DMS153 (cell line): ENCODE results near the gene CHCHD6.

Experiments
- DNase-seq: peaks from one replicate; lab custom pipeline; 2025; lab: John Stamatoyannopoulos, UW

Gene CHCHD6

DNA sequence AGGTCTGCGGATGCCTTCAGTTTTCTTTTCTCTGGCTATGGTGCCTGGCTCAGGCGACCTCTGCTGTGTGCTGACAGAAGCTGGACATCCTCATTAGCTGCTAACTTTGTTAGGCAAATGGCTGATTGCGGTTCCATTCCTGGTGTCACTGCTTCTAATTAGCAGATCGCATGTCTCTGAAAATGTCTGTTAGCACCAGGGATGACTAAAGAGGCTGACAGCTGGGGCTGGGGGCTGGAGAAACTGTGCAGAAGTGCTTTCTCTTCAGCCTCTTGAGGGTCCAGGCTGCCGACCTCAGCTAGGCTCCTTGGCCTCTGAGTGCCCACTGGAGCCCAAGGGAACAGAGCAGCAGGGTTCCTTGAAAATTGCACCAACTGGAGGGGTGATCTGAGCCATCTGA, 39.3 kb downstream of the CHCHD6 start:
- DNase-seq, result no peak

- no peak for DNase-seq
Measured at GRCh38 chr3:126743781-126744180, 39.7 kb downstream of the CHCHD6 start.

GRCh38 chr3:126745760-126746394, 41.8 kb downstream of the CHCHD6 start:
- DNase-seq, result no peak

DNA sequence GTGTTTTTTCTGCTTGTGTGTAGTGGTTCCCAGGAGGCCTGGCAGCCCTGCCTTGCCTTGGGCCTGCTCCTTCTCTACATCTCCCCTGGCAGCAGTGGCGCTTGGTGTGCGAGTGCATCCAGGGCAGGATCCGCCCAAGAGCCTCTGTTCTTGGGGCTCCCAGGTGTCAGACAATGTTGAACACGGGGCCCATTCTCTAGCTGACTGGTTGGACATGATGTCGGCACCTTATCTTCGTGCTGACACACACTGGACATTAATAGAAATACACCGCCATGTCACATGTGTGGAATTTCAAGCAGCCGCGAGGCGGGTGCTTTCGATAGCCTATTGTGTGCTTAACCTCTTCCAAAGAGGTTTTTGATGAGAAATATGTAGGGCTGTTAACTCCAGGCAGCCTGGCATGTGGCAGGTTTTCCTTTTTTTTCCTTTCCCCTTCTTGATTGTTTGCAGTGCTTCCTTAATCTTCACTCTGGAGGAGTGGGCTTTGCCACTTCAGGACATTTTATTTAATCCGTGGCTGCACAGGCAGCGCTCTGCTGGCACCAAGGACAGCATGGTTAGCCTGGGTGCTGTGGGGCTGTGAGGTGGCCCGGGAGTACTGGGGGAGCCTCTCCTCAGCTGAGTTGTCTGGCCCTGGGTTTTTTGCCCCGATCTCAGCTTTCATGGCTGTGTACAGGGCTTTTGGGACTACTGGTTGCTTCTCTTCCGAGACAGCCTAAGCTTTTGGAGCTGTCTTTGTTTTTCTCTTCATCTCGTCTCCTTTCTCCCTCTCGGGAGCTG, 42.5 kb downstream of the CHCHD6 start:
- DNase-seq, result peak; percentile 25

DNA sequence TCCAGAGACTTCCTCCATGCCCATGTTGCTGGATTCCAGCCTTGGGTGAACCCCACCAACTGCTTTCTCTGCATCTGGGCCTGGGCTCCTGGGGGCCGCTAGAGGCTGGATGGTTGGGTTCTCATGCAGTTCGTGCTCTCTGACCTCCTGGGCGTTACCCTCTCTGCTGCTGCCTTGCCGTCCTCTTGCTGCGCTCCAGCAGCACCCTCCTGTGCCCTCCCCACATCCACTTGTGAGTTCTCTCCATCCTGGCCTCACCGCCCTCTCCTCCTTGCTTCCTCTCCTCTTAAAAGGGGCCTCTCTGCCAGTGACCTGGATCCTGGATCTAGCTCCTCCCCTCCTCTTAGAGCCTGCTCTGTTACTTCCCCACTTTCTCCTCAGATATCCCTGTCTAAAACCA, 43.7 kb downstream of the CHCHD6 start:
- no peak for DNase-seq

DNA sequence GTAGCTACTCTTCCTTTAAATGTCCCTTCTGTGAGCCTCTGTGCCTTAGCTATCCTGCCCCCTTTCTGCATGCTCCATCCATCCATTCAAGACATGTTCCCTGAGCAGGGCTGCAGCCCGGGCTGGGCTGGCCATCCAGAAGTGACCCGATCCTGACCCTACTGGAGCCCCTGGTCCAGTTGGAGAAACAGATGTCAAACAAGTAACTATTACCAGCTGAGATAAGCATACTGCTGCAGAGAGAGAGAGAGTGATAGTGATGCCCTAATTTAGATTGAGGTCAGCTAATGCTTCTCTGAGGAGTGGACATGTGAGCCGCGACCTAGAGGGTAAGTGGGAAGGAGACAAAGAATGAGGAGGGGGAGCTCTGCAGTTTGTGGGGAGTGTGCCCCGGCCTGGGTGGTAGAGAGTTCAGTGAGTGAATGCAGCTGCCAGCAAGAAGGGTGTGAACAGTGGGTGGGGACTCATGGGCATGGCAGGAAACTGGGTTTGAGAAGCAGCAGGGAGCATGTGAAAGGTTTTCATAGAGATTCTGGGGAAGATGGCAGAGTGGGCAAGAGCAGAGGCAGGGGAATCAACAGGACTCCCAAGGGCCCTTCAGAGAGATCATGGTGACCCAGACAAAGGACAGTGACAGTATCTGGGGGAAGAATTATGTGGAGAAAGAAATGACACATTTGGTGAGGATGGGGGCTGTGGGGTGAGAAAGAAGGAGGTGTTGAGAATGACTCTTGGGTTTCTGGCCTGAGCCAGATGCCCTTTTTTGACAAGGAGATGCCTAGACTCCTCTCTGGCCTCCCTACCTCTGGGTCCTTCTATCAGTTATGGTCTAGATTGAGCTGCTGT, 44.9 kb downstream of the CHCHD6 start:
- no peak for DNase-seq

GRCh38 chr3:126749547-126749875, 45.5 kb downstream of the CHCHD6 start:
- no peak for DNase-seq

DNA sequence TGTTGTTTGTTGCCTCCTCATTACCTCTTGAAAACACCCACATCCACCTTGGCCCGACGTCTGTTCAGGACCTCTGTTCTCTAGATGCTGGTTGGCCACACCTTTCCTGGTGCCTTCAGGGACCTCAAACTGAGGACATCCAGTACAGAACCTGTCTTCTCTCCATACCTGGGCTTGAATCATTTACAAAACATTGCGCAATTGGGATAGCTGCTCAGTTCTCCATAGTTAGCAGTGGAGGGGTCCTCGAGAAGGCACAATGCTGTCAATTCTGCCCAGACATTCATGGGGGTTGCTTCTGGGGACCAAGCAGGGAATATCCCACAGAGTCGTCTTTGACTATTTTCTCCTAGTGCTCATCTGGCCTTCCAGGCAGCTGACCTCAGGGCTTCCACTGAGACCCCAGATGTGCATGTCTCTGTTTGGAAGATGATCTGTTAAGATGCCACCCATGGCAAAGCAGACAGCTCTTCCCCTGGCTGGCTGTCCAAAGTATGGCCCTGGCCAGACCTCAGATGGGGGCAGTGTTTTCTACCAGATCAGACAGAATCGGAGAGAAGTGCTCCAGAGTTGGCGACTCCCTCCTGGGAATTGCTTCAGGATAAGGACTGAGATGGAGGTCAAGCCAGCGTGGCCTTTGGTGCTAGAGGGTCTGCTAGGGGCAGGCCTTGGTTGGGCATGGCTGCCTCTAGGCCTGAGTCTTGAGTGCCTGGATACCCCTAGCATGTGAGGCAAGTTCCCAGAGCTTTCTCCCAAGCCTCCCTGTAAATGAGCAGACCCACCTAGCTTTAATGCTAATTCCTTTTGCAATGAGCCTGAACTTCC, 46.1 kb downstream of the CHCHD6 start:
- DNase-seq, result no peak

DNA sequence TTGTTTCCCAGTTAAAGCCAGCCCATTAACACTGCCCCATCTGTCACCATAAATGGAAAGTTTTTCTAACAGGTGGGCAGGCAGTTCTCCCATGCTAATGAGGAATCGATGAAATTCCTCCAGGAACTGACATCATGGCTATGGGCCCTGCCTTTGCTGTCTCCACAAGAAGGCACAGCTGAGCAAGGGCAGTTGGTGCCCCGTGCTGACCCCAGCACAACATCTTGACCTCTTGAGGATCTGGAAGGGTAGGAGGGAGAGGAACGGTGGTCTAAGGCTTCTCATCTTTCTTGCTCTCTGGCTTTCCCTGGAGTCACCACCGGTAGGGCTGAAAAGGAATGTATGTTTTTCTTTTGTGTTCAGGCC, 46.7 kb downstream of the CHCHD6 start:
- DNase-seq, result no peak

- DNase-seq, result no peak
Measured at GRCh38 chr3:126751611-126752302, 47.7 kb downstream of the CHCHD6 start.

- peak; percentile 45 for DNase-seq
Measured at GRCh38 chr3:126752303-126753190, 48.5 kb downstream of the CHCHD6 start.

- DNase-seq, result no peak
Measured at GRCh38 chr3:126753191-126754160, 49.4 kb downstream of the CHCHD6 start.

DNA sequence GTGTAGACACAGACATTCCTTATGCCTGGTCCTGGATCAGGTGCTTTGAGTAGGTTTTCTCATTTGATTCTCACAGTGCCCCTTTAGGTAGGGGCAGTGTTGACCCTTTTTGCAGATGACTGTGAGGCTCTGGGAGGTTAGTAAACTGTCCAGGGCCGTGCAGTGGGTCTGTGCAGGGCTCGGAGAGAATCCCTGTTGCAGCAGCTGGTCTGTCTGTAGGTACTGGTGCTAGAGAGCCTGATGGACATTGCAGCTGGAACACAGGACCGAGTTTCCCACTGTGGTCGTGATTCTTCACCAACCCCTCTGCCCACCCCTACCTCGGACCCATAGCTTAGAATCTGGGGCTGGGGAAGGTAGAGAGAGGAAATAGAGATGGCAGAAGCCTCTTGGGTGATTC, 51.8 kb downstream of the CHCHD6 start:
- DNase-seq, result no peak

GRCh38 chr3:126758026-126758425, 54.0 kb downstream of the CHCHD6 start:
- DNase-seq, result no peak

DNA sequence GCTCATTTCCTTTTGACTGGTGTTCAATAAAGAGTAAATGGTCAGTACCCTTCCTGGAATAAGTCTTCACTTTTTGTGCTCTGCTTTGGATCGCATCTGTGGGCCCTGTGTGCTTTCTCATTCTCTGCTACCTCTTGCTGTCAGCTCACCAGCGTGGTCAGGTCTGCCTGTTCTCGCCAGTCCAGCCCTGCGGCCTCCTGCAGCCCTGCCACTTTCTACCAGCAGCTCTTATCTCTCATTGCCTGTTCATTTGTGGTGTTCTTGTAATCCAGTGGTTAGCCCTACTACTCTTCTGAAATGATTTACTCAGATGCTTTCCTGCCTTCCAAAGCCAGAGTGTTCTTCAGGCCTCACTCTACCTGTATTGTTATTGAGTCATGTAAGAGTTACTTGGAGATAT, 54.8 kb downstream of the CHCHD6 start:
- DNase-seq, result no peak

GRCh38 chr3:126760541-126760940, 56.5 kb downstream of the CHCHD6 start:
- no peak for DNase-seq

DNA sequence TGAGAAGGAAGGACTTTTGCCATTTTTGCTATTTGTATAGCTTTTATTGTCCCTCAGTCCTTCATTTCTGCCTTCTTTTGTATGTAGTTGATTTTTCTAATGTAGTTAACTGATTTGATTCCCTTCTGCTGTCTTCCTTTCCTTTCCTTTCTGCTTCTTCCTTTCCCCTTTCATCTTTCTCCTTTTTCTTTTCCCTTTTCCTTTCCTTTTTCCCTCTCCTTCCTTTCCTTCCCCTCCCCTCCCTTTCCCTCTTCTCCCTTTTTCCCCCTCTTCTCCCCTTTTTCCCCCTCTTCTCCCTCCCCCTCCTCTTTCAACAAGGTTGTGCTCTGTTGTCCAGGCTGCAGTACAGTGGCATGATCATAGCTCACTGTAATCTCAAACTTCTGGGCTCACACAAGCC, 59.0 kb downstream of the CHCHD6 start:
- no peak for DNase-seq

- DNase-seq, result no peak
Measured at GRCh38 chr3:126765187-126766069, 61.4 kb downstream of the CHCHD6 start.
